NOMO-1 treated with dmso at 0.1 percent for 144 hours (cell line): ENCODE data around the gene HELZ2.

Experiments used
- DNase-seq: peaks from one replicate; lab custom pipeline; 2025; ENCODE audit not compliant: unreplicated experiment; lab: John Stamatoyannopoulos, UW

Gene HELZ2

GRCh38 chr20:63539441-63540370, 34.3 kb downstream of the HELZ2 start:
- DNase-seq: no peak

GRCh38 chr20:63539092-63539430, 35.0 kb downstream of the HELZ2 start:
- DNase-seq: no peak

- no peak for DNase-seq
These were observed 35.6 kb downstream of the HELZ2 start for GRCh38 chr20:63538204-63539091.

- peak; percentile 96 for DNase-seq
These were observed 36.4 kb downstream of the HELZ2 start for GRCh38 chr20:63537525-63538203.

GRCh38 chr20:63536997-63537524, 37.0 kb downstream of the HELZ2 start, which contains the start of gene PTK6:
Gene PTK6 (minus strand): TSS chr20:63537376. CDS start chr20:63537314, 62 bp downstream.
- peak; percentile 19 for DNase-seq

- no peak for DNase-seq
These were observed 37.6 kb downstream of the HELZ2 start for GRCh38 chr20:63536241-63536977.

GRCh38 chr20:63534831-63535651, 39.0 kb downstream of the HELZ2 start:
- no peak for DNase-seq

- DNase-seq: no peak
These were observed 39.6 kb downstream of the HELZ2 start for GRCh38 chr20:63534427-63534830.

- no peak for DNase-seq
These were observed 40.1 kb downstream of the HELZ2 start for GRCh38 chr20:63533871-63534393.

- DNase-seq: no peak
These were observed 40.7 kb downstream of the HELZ2 start for GRCh38 chr20:63533388-63533787.

GRCh38 chr20:63532449-63532971, 41.5 kb downstream of the HELZ2 start:
- DNase-seq: no peak

GRCh38 chr20:63531686-63532448, 42.2 kb downstream of the HELZ2 start:
- no peak for DNase-seq

GRCh38 chr20:63530788-63531160, 43.3 kb downstream of the HELZ2 start:
- DNase-seq: no peak

- DNase-seq: no peak
These were observed 43.9 kb downstream of the HELZ2 start for GRCh38 chr20:63529861-63530787.

- DNase-seq: no peak
These were observed 44.7 kb downstream of the HELZ2 start for GRCh38 chr20:63529180-63529860.

GRCh38 chr20:63527184-63527583, 46.9 kb downstream of the HELZ2 start:
- no peak for DNase-seq

- DNase-seq: peak; percentile 20
These were observed 48.1 kb downstream of the HELZ2 start for GRCh38 chr20:63525971-63526370.
